ENCODE measurements around the gene ENTPD5.
"Not testable (repeated sequence)": the region's sequence is repeated elsewhere in the genome, so short reads cannot be mapped to it uniquely, and the experiment has no call there.

Gene ENTPD5

DNA sequence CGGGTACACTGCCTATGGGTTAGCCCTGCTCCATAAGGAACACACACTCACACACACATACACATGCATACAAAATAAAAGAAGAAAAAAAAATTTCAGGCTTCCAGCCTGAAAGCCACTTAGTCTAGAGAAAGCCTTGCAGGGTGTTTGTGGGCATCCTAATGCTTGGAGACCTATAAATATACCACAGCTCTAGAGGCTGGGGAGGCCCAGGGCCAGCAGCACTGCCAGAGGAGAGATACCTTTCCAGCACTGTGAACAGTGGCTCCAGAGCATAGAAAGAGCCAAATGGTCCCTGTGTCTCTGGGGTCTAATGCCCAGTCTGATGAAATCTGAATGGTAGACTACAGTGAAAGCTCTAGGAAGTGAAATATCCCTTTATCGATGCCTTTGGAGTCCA, 82.1 kb downstream of the ENTPD5 start:
- no peak for DNase-seq

DNA sequence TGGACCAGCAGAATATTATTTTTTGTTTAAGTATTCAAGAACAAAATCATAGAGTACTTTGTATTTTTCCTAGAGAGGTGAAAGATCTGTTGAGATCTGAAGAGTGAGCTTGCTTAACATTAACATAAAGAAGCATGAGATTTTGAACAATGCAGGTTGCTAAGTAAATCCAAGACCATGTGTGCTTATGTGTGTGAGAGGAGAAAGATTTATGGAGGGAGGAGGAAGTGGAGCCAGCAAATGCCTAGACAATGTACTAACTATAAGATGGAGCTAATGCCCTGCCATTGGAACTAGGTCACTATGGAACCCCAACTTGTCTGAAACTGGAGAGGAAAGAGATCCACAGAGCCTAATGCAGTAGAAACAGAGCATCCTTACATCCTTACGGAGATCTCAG, 82.5 kb downstream of the ENTPD5 start:
- DNase-seq, result no peak

GRCh38 chr14:73935666-73936065, 83.4 kb downstream of the ENTPD5 start:
- no peak for DNase-seq

GRCh38 chr14:73924337-73924736, 94.8 kb downstream of the ENTPD5 start:
- DNase-seq, result no peak

GRCh38 chr14:73919457-73919856, 99.6 kb downstream of the ENTPD5 start:
- not testable (repeated sequence) for DNase-seq

DNA sequence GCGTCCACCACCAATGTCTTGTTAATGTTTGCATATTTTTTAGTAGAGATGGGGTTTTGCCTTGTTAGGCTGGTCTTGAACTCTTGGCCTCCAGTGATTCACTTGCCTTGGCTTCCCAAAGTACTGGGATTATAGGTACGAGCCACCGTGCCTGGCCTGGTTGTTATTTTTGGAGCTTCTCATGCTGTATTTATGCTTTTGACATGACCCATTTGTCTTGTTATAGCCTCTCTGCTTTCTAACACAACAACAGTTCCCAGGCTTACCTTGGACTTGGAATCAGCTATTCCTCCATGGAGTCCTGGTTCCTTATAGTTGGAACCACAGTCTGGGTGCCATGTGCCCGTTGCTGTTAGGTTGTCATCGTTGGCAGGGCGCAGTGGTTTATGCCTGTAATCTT, 102.8 kb downstream of the ENTPD5 start:
- DNase-seq, result no peak

DNA sequence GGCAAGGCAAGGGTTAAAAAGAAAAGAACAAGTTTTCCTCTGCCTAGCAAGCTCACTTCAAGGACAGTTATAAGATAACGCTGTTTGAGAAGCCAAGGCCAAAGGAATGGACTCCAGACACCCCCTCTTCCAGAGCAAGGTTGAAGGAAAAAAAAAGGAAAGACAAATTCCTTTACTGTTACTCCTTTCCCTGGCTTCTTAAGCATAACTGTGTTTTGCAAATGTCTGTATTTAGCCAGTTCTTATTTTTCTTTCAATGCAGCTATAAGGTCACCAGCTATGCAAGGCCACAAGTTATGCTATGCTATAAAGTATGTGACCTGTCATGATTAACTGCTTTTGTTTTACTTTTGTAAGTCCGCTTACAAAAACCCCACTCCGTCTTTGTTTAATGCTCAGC, 105.8 kb downstream of the ENTPD5 start:
- DNase-seq, result no peak

DNA sequence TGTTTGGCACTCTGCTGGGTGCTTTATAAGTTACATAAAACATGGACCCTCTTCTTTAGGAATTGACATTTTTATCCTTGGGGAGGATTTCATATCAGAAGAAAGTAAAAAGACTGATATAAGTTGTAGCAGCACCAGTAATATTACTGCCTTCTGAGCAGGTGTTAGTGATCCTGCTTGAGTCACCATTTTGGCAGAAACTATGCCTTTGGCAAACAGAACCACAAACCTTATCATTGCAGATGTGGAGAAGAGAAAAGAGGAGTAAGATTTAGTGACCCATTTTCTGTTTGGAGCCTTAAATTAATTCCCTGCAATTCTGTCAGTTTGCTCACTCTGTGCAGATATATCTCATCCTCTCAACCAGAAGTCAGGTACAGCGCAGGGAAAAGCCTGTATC, 109.4 kb downstream of the ENTPD5 start:
- no peak for DNase-seq
